OCI-LY1 (cell line): ENCODE results near the gene ANKRD11.
"Not testable (repeated sequence)": the region's sequence is repeated elsewhere in the genome, so short reads cannot be mapped to it uniquely, and the experiment has no call there.

ENCODE experiments used
- H2AFZ ChIP-seq: fragments of 200-600 bp; sonication (generic), shearing (Covaris generic); 2 replicates; pipeline ENCODE4 v1.6.0; 2014; ENCODE audit warnings: antibody characterized with exemption, mild to moderate bottlenecking, low read length
- H3F3A ChIP-seq: fragments of 200-600 bp; sonication (generic), shearing (Covaris generic); 2 replicates; pipeline ENCODE4 v1.6.0; 2014; ENCODE audit warnings: mild to moderate bottlenecking, antibody characterized with exemption, low read length, moderate library complexity; ENCODE audit not compliant: insufficient read depth
- H3K27ac ChIP-seq: fragments of 200-600 bp; sonication (generic); 2 replicates; pipeline ENCODE4 v1.5.1; 2014; ENCODE audit warnings: low read length, mixed run types, mild to moderate bottlenecking, low read depth; ENCODE audit not compliant: poor library complexity, severe bottlenecking
- H3K27me3 ChIP-seq: fragments of 200-600 bp; sonication (generic); 2 replicates; pipeline ENCODE4 v1.6.0; 2014; ENCODE audit warnings: antibody characterized with exemption, mild to moderate bottlenecking, low read length, moderate library complexity; ENCODE audit not compliant: insufficient read depth
- H3K36me3 ChIP-seq: fragments of 200-600 bp; sonication (generic); 2 replicates; pipeline ENCODE4 v1.6.1; 2014; ENCODE audit warnings: mild to moderate bottlenecking, antibody characterized with exemption, low read length, moderate library complexity, mixed read lengths; ENCODE audit not compliant: insufficient read depth
- H3K4me1 ChIP-seq: fragments of 200-600 bp; sonication (generic); 2 replicates; pipeline ENCODE4 v1.5.1; 2014; ENCODE audit warnings: mild to moderate bottlenecking, low read length, moderate library complexity; ENCODE audit not compliant: insufficient read depth, severe bottlenecking
- H3K4me2 ChIP-seq: fragments of 200-600 bp; sonication (generic), shearing (Covaris generic); 2 replicates; pipeline ENCODE4 v1.6.1; 2014; ENCODE audit warnings: low read length
- H3K4me3 ChIP-seq: fragments of 200-600 bp; sonication (generic); 2 replicates; pipeline ENCODE4 v1.5.1; 2014; ENCODE audit warnings: low read length, low read depth, mild to moderate bottlenecking, mixed read lengths; ENCODE audit not compliant: poor library complexity, severe bottlenecking
- H3K79me2 ChIP-seq: fragments of 200-600 bp; shearing (Covaris generic); 2 replicates; pipeline ENCODE4 v1.6.1; 2016; ENCODE audit warnings: mixed run types, low read length, mixed read lengths; ENCODE audit not compliant: insufficient read depth
- H3K9ac ChIP-seq: fragments of 200-600 bp; sonication (generic), shearing (Covaris generic); 2 replicates; pipeline ENCODE4 v1.6.1; 2014; ENCODE audit warnings: mild to moderate bottlenecking, low read length, mixed read lengths
- H3K9me2 ChIP-seq: fragments of 200-600 bp; sonication (generic), shearing (Covaris generic); 2 replicates; pipeline ENCODE4 v1.6.1; 2014; ENCODE audit warnings: low read depth, mild to moderate bottlenecking, low read length, mixed read lengths
- H3K9me3 ChIP-seq: fragments of 200-600 bp; shearing (Covaris generic); 2 replicates; pipeline ENCODE4 v1.6.1; 2014; ENCODE audit warnings: low read length, mixed read lengths
- H4K20me1 ChIP-seq: fragments of 200-600 bp; sonication (generic), shearing (Covaris generic); 2 replicates; pipeline ENCODE4 v1.6.0; 2016; ENCODE audit warnings: mild to moderate bottlenecking, low read length; ENCODE audit not compliant: insufficient read depth
- CTCF ChIP-seq: fragments of 200-600 bp; sonication (generic), shearing (Covaris generic); IDR thresholded peaks from 2 replicates; pipeline ENCODE4 v1.5.1; 2017; ENCODE audit warnings: mild to moderate bottlenecking, antibody characterized with exemption, low read length, moderate library complexity, mixed read lengths
- EZH2 ChIP-seq: fragments of 200-600 bp; sonication (generic), shearing (Covaris generic); IDR thresholded peaks from 2 replicates; pipeline ENCODE4 v1.8.0; 2017; ENCODE audit warnings: borderline replicate concordance, mixed run types, mild to moderate bottlenecking, antibody characterized with exemption, low read length, moderate library complexity, mixed read lengths

The ANKRD11 gene

GRCh38 chr16:89434490-89434889, 55.9 kb downstream of the ANKRD11 start:
- Histone ChIP-seq H3K9me2 (no peaks in the 10 kb centered on the region), H3K79me2 (peaks cover 91% of the 10 kb centered on the region), H3K9ac (no peak overlapping the region), H3K9me3 (no peaks in the 10 kb centered on the region), H3K4me2 (no peak overlapping the region), H4K20me1 (no peaks in the 10 kb centered on the region; the same call in 1 of the 2 replicates), H3K36me3 (peaks cover 32% of the 10 kb centered on the region), H2AFZ (no peak overlapping the region), H3K4me3 (no peak overlapping the region), H3F3A (no peaks in the 10 kb centered on the region), H3K27ac (no peak overlapping the region), H3K27me3 (no peaks in the 10 kb centered on the region), H3K4me1 (no peaks in the 10 kb centered on the region)
- TF ChIP-seq EZH2 = no peak
- TF ChIP-seq CTCF = no peak

- not testable (repeated sequence) for H3F3A ChIP-seq, H2AFZ ChIP-seq, H3K9me2 ChIP-seq, H3K4me2 ChIP-seq, H3K27me3 ChIP-seq, H3K27ac ChIP-seq, H3K9me3 ChIP-seq, H3K4me1 ChIP-seq, H4K20me1 ChIP-seq, H3K9ac ChIP-seq, H3K4me3 ChIP-seq
- peaks cover 32% of the 10 kb centered on the region for H3K36me3 ChIP-seq
- peaks cover 86% of the 10 kb centered on the region for H3K79me2 ChIP-seq
Measured at GRCh38 chr16:89433363-89433984, 56.9 kb downstream of the ANKRD11 start.

- Histone ChIP-seq H4K20me1 (peaks cover 3% of the 10 kb centered on the region), H3K4me1 (no peaks in the 10 kb centered on the region), H3K4me3 (no peak overlapping the region), H3K9me2 (no peaks in the 10 kb centered on the region), H3K36me3 (peaks cover 34% of the 10 kb centered on the region), H3K27me3 (no peaks in the 10 kb centered on the region), H3K9me3 (no peaks in the 10 kb centered on the region), H2AFZ (no peak overlapping the region), H3K79me2 (peaks cover 86% of the 10 kb centered on the region), H3K9ac (no peak overlapping the region), H3F3A (no peaks in the 10 kb centered on the region; the same call in 1 of the 2 replicates), H3K27ac (no peak overlapping the region), H3K4me2 (no peak overlapping the region)
- no peak for TF ChIP-seq EZH2
- no peak for TF ChIP-seq CTCF
Measured at GRCh38 chr16:89431630-89432029, 58.7 kb downstream of the ANKRD11 start.

GRCh38 chr16:89431158-89431584, 59.2 kb downstream of the ANKRD11 start:
- Histone ChIP-seq H3K4me3 (no peak overlapping the region), H3K4me1 (no peaks in the 10 kb centered on the region), H3K9me3 (no peaks in the 10 kb centered on the region), H4K20me1 (peaks cover 3% of the 10 kb centered on the region), H3F3A (no peaks in the 10 kb centered on the region; the same call in 1 of the 2 replicates), H3K79me2 (peaks cover 86% of the 10 kb centered on the region), H2AFZ (no peak overlapping the region), H3K9me2 (no peaks in the 10 kb centered on the region), H3K4me2 (no peak overlapping the region), H3K27ac (no peak overlapping the region), H3K9ac (no peak overlapping the region), H3K27me3 (no peaks in the 10 kb centered on the region), H3K36me3 (peaks cover 33% of the 10 kb centered on the region)
- TF ChIP-seq EZH2 (no peak), CTCF (no peak)
